ENCODE measurements around the gene GNAQ.

Gene GNAQ

GRCh38 chr9:77943057-77943456, 88.6 kb downstream of the GNAQ start:
- no peak for DNase-seq (ENCODE audit: low read depth)

DNA sequence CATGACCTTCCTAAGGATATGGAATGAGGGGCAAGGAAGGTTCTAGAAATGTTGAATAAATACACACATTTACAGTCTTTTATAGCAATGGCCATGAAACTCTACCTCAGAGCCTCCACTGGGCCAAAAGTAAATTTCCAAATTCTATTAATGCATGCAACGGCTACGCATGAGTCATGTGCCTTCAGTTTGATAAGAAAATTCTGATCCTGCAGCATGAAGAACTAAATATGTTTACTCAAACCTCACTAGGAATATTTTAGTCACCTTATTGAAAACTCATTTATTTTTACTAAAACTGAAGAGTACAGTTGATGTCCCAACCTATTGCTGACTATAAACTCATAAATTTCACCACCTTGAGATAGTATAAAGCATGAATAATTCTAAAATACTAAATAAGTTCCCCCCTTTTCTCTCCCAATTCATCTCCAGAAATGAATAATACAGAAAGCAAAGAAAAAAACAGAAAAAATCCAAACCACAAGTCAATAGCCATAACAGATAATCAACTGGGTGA, 92.4 kb downstream of the GNAQ start:
- no peak for DNase-seq (ENCODE audit: low read depth)

DNA sequence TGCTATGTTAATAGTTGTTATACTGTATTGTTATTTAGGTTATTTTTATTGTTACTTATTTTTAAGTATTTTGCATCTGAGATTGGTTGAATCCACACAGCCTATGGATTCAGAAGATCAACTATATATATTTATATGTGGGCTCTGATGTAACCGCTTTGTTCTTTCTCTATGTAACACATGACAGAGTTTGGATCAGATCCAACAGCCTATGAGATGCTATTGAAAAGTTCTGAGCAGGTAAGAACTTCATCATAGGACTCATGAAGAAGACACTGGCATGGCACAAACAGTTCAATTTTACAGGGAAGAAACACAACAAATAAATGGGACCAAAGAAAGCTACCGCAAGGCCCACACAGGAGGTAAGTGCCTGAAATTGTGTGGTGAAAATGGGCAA, 93.4 kb downstream of the GNAQ start:
- DNase-seq (ENCODE audit: low read depth) = no peak

- DNase-seq (ENCODE audit: low read depth) = no peak
Observed at GRCh38 chr9:77935974-77936373, 95.6 kb downstream of the GNAQ start.

DNA sequence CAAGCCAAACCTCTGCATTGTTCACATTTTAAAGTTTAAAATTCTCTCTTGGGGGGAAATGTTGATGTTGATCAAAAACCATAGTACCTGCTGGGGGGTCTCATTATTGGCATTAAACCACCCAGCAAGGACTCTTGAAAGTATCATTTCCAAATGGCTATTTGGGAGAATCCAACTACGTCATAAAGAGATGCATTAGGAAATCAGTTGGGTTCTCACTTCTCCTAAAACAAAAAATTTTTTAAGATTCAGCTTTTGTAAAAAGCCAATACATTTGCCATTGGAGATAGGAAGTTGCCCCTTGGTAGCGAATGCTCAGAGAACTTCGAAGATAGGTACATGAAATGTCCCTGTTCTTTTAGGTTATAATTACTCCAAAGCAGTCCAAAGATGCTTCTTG, 96.4 kb downstream of the GNAQ start:
- no peak for DNase-seq (ENCODE audit: low read depth)

DNA sequence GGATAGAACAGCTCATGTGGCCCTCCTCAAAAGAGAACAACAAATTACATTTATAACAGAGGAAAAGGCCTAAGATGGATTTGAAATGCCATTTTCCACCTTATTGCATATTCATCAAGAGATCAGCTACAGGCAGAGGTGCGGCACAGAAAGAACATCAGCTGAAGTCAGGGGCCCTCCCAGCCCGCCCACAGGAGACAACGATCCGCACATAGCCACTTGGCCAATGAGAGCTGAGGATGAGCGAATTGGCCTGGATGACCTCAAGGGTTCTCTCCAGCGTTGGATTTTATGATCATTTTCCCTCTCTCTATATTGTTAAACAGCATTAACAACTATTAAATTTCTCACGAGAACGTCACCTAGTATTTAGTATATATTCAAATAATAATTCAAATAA, 97.6 kb downstream of the GNAQ start:
- DNase-seq (ENCODE audit: low read depth) = no peak

GRCh38 chr9:77933019-77933418, 98.6 kb downstream of the GNAQ start:
- DNase-seq (ENCODE audit: low read depth) = no peak

DNA sequence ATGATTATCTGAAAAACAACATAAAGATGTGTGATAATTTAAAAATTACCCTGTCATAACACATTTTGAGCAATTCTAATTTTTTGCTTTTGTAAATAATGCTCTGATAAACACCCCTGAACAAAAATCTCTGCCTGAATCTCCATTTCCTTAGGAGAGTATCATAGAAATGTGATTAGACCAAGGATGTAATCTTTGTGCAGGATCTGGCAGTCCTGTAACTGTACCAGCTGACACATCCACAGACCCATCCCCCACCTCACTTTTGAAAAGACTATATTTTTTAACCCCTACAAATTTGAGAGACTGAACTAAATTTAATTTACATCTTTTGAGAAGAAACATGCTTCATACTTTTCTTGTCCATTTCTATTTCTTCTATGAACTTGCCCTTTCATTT, 101.7 kb downstream of the GNAQ start:
- no peak for DNase-seq (ENCODE audit: low read depth)

DNA sequence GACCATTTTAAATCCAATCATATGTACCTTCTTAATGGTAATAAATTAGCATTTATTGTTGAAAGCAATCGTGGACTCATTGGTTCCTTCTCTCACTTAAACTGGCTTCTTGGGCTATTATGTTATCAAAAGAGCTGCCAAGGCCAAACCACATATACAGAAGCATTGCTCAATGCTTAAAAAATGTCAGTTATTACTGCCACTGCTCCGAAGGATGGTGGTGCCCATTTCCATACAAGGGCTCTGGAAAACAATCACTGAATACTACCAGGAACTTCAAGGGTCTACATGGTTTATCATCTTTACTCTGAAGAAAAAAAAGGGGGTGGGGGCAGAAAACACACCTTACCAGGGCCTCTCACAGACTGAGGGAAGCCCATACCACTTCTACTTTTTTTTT, 104.3 kb downstream of the GNAQ start:
- DNase-seq (ENCODE audit: low read depth) = no peak

GRCh38 chr9:77926371-77926878, 105.2 kb downstream of the GNAQ start:
- DNase-seq (ENCODE audit: low read depth) = peak; percentile 45

- DNase-seq (ENCODE audit: low read depth) = no peak
Observed at GRCh38 chr9:77922591-77922990, 109.0 kb downstream of the GNAQ start.

DNA sequence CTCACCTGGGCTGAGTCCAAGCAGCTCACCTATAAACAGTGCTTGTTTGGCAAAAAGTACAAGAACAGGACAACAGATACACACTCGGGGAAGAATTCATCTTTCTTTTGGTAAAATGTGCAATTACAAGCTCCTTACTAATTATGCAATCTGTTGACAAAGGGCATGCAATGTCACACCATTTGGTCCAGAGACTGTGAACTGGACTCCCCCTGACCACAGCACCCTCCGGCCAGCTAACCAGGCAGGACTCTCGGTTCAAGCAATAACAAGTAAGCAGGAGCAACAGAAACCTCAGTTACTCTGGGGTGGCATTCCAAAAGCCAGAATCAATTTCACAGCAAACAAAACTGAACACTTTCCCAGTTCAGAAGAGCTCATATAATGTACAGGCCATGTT, 113.8 kb downstream of the GNAQ start:
- DNase-seq (ENCODE audit: low read depth) = no peak

DNA sequence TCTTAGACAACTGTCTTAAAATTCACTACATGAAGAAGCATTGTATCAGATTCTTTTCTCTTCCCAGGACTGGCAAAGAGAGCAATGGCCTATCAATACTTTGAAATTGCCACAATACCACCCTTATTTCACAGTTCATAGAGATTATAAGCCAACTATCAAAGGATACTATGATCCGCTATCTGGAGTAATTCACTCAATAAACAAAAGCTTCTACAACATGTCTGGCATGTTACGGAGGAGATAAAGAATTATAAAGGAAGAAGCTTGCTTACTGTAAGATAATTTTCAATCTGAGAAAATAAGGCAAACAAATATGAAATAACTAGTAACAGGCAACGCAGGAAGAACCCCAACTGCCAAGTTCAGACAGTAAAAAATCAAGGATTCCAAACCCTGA, 114.8 kb downstream of the GNAQ start:
- DNase-seq (ENCODE audit: low read depth) = no peak

DNA sequence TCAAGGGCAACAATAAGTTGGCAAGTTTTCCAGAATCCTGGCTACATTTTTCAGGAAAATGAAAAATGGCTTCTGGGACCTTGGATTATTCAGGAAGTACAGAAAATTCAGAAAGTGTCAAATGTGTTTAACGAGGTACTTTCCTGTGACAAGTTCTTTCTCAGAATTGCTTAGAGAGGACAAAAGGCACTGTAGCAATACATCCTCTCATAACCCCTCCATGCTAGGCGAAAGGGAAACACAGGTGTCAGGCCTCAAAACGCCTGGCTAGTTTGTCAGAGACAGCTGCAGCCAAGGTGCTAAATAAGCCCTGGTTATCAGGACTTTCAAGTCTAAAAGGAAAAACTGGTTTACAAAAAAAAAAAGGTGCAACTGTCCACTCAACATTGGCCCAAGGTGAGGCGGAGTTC, 115.2 kb downstream of the GNAQ start:
- no peak for DNase-seq (ENCODE audit: low read depth)

DNA sequence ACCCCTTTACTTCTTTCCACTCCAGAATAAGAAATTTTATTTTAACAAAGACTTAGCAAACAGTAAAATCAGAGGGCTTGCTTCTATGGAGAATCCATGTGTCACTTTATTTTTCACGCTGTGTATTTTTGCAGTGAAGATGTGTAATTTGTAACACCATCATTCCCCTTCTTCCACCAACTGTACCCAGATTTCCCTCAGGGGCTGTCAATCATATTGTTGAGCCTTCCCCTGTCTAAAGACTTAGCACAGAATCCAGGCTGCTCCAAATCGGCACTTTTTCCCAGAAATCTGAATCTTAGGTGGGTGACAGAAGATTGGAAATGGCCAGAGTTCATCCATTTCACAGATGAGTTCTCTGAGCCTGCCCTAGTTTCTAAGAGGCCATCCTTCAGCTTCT, 115.9 kb downstream of the GNAQ start:
- no peak for DNase-seq (ENCODE audit: low read depth)

DNA sequence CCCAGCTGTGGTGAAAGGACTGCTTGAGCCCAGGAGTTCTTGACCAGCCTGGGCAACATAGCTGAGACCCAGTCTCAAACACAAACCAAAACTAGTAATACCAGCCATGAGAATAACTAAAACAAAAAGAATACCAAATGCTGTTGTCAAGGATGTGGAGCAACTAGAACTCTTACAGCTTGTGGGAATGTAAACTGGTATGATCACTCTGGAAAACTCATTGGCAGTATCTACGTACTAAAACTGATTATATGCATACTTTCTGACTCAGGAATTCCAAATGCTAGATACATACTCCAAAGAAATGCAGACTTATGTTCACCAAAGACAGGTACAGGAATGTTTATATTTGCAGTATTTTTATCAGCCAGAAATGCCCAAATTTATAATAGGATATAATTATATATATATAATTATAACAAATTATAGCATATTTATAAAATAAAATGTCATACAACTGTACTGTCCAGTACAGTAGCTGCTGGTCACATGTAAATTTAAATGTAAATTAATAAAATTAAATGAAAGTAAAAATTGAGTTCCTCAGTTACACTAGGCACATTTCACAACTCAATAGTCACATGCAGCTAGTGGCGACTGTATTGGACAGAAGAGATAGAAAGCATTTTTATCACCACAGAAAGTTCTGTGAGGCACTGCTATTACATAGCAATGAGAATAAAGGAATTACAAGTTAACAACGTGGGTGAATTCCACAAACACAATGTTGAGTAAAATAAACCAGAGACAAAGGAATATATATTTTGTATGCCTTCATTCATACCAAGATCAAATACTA, 118.5 kb downstream of the GNAQ start:
- peak; percentile 23 for DNase-seq (ENCODE audit: low read depth)

DNA sequence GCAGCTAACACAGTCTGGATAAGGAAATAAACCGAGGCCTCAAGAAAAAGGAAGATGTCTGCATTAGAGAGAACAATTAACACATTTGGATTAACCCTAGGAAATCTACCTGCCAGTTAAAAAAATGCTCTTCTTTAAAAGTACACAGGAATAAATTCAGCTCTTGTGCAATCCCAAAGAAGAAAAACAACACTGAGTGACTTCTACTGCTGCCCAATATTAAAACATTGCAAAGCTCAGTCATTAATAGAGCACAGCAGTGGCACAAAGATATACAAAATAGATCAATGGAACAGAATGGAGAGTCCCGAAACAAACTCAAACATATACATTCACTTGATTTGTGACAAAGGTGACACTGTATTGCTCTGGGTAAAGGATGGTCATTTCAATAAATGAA, 119.7 kb downstream of the GNAQ start:
- no peak for DNase-seq (ENCODE audit: low read depth)

GRCh38 chr9:77910194-77910621, 121.4 kb downstream of the GNAQ start:
- no peak for DNase-seq (ENCODE audit: low read depth)

GRCh38 chr9:77909306-77909705, 122.3 kb downstream of the GNAQ start:
- no peak for DNase-seq (ENCODE audit: low read depth)

DNA sequence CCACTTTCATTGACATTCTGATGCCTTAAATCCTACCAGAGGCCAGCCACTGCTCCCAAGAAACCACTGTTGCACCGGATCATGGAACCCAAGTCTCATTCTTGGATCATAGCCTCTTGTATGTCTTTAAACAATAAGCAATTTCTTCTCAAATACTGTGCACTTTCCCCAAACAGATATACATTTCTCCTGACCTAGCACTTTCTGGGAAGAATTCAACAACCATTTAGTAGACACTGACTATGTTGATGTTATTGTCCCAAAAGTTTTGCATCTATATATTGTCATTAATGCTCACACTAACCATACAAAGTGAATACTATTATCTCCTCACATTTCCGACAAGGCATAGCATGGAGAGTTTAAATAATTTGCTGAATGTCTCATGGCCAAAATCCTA, 123.3 kb downstream of the GNAQ start:
- DNase-seq (ENCODE audit: low read depth) = no peak

GRCh38 chr9:77907585-77907984, 124.0 kb downstream of the GNAQ start:
- DNase-seq (ENCODE audit: low read depth) = no peak

DNA sequence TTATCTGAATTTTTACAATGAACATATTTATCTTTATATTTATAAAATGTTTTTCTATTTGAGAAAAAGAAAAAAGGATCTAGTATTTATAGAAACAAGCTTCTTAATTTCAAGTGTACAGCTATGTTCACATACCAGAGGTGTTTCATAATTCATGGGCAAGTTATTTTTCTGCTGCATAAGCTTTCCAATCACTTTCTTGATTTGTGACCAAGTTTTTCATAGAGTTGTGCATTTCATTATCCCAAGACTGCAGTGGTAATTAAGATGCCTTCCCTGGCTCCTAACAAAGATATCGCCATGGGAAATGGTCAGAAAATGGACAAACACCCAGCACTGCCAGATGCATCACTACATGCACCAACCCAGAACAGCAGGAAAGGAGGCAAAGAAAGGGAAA, 124.6 kb downstream of the GNAQ start:
- no peak for DNase-seq (ENCODE audit: low read depth)

DNA sequence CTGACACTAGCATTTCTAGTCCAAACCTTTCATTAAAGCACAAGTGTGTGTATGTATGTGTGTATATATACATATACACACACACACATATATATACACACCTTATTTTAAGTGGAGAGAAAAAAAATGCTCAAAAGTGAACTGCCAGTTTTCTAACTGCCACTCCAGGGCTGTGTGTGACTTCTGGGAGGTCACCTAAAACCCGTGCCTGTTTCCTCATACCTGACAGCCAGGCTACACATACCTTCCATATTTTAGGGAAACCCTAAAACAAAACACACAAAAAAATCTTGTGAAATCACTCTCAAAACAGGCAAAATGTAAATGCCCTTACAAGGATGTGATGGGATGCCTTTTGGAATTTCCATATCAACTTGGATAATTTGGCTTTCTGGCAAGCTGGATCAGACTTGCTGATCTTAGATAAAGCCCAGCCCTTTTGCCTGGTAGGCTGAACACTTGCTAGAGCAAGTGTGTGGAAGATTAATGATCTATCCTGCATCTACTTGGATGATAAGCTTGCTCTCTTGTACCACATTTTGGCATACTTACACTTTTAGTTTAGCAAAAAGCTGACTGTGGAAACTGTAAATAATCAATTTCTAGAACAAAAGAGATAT, 127.8 kb downstream of the GNAQ start:
- no peak for DNase-seq (ENCODE audit: low read depth)

GRCh38 chr9:77901771-77902170, 129.8 kb downstream of the GNAQ start:
- DNase-seq (ENCODE audit: low read depth) = no peak

Data from non-pigmented ciliary epithelial cell (primary cell).